Fibroblast of pulmonary artery (primary cell): ENCODE measurements around the gene GLDN.

Experiments
- DNase-seq: peaks from one replicate; pipeline ENCODE4 v3.0.0-alpha.2; 2010; ENCODE audit warnings: low read depth
- H3K4me3 ChIP-seq: replicated peaks from 2 replicates; pipeline ENCODE4 v1.5.1; 2011; ENCODE audit warnings: low read depth, mild to moderate bottlenecking, control low read depth, low read length, moderate library complexity
- TF ChIP-seq, protein P1 (sequence below): IDR thresholded peaks from 2 replicates; pipeline ENCODE4 v1.5.1; 2011; ENCODE audit warnings: mild to moderate bottlenecking, control low read depth, low read length, inconsistent platforms; ENCODE audit errors: missing control alignments

GLDN gene

DNA sequence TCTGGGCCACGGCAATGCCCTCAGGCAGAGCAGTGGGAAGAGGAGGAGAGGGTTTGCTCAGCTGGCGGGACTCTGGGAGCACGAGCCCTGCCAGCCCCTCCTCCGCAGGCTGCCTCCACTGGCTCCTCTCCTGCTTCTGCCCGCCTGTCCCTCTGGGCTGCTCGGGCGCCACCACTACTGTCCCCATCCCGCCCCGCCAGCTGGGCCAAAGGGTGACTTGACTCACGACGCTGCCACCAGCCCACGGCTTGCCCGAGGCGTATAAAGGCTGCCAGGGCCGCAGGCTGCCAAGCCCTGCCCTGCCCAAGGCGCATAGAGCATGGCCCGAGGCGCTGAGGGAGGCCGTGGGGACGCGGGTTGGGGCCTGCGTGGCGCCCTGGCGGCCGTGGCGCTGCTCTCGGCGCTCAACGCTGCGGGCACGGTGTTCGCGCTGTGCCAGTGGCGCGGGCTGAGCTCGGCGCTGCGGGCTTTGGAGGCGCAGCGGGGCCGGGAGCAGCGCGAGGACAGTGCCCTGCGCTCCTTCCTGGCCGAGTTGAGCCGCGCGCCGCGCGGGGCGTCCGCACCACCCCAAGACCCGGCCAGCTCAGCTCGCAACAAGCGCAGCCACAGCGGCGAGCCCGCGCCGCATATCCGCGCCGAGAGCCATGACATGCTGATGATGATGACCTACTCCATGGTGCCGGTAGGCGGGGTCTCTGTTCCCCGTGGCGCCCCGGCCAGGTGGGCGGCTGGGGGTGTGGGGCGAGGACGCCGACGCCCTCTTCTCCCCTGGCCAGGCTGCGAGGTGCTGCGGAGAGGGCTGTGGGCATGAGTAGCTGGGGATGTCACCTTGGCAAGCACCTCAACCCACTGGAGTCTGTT lies at the start of gene GLDN:
Gene GLDN (plus strand): TSS at position 290 of the 861 bp plus-strand sequence. CDS start 30 bp downstream, at position 320.
- peak; percentile 24 for DNase-seq
- TF ChIP-seq, protein P1, sequence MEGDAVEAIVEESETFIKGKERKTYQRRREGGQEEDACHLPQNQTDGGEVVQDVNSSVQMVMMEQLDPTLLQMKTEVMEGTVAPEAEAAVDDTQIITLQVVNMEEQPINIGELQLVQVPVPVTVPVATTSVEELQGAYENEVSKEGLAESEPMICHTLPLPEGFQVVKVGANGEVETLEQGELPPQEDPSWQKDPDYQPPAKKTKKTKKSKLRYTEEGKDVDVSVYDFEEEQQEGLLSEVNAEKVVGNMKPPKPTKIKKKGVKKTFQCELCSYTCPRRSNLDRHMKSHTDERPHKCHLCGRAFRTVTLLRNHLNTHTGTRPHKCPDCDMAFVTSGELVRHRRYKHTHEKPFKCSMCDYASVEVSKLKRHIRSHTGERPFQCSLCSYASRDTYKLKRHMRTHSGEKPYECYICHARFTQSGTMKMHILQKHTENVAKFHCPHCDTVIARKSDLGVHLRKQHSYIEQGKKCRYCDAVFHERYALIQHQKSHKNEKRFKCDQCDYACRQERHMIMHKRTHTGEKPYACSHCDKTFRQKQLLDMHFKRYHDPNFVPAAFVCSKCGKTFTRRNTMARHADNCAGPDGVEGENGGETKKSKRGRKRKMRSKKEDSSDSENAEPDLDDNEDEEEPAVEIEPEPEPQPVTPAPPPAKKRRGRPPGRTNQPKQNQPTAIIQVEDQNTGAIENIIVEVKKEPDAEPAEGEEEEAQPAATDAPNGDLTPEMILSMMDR = no peak
- H3K4me3 ChIP-seq = peak within 1 kb of the TSS; percentile 29

DNA sequence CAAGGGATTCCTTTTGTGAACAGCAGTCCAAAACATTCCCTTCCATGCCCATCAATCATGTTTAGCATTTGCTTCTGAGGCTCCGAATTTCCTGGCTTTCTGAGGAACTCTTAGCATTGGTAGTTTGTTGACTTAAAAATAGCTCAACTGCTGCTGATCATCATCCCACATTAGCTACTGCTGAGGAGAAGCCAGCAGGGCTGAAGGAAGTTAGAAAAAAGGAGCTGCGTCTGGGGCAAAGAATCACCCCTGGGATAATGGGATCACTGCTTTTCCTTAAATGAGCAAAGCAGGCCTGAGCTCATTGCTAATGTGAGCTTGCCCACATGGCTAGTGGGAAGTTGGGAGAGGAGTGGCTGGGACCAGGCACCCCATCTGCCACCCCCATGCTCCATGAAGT lies 42.8 kb upstream of the GLDN start:
- no peak overlapping the region for H3K4me3 ChIP-seq
- no peak for DNase-seq
- TF ChIP-seq, protein P1 = no peak

DNA sequence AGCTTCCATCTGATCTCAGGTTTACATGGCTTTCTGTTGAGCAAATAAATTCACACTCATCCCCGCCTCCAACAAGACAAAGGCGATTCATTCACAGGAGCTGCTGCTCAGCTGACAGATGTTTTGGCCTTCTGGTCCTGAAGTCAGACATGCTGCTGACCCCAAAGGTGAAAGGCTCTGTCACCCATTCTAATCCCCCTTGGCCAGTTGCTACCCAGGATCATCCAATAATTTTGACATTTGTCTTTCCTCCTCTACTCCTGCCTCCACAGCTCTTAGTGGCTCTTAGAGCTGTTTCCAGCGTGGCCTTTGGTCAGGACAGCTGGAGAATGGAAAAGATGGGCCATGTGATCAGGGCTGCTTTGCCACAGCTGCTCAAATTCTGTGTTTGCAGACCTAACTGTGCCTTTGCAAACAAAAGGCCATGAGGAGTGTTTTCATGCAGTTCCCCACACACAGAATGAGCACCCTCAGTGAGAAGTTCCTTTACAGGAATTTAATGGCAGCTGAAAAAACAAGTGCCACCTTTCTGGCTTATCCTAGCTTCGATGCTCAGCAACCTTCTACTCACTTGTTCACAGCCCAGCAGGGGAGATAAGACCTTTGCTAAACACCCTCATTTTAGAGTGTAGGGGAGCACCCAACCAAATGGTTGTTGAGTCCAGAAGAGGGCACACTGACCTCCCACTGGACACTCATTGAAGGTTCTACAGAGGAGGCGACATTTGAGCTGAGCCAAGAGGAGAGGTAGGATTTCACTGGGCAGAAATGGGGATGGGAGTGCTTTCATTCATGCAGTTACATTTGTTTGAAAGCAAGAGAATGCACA lies 42.1 kb upstream of the GLDN start:
- TF ChIP-seq, protein P1 = no peak
- DNase-seq = no peak
- no peak overlapping the region for H3K4me3 ChIP-seq

DNA sequence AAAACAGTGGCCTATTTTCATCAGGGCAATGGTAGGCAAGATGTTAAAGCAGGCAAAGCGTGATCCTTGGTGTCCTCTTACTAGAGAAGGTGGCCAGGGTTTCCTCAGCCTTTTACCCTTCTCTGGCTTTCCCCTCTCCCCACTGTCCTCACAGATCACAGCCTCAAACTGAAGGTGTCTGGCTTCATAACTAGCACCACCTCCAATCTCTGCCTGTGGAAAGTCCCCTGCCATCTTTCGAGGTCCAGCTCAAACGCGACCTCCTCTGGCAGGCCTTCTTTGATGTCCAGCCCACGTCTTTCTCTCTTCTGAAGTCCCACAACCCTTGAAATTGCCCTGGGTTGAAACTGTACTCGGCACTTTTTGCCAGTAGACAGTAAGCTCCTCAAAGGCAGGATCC lies 39.0 kb upstream of the GLDN start:
- TF ChIP-seq, protein P1 = no peak
- DNase-seq = no peak
- H3K4me3 ChIP-seq = no peak overlapping the region

DNA sequence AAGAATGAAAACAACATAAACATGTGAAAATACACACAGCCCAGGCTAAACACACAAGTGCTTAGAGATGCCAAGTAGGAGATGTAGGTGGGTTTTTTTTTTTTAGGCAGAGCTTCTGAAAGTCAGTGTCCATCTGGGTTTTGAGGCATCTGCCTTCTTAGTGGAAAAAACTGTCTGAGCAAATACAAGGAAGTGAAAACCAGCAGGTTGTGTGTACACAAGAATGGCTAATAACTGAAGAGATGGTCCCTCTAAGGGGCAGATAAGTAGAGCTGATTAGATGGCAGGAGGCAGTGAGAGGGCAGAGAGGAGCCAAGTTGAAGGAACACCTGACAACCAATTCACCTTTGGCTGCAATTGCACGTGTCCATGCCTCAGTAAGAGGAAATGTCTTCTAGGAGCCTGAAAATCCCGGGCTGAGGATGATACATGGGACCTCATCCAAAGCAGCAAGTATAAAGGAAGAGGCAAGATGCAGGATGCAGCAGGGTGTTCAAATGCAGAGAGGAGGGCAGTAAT lies 37.9 kb upstream of the GLDN start:
- TF ChIP-seq, protein P1 = no peak
- no peak for DNase-seq
- no peak overlapping the region for H3K4me3 ChIP-seq

DNA sequence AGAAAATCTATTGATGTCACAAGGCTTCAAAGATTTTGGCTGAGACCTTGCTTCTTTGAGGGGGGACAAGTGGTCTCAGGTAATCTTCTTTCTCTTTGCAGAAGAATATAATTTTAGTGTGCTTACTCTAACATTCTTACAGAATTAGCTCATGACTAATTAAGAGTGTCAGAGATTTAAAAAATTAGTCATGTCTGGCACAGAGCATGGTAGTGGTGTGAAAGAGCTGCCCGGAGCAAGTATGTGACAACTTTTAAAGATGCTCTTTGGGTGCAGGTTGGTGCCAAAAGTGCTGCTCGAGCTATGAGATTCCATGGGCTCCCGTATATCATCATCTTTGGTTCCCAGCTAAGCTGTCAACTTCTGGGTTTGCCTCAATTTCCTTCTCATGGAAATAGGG lies 34.1 kb upstream of the GLDN start:
- DNase-seq = no peak
- TF ChIP-seq, protein P1 = no peak

More for the DNA sequence above, 34.1 kb upstream of the GLDN start:
- H3K4me3 ChIP-seq = no peak overlapping the region
